Fibroblast of pulmonary artery (primary cell): ENCODE measurements around the gene TMEM175.
"Not testable (repeated sequence)": the region's sequence is repeated elsewhere in the genome, so short reads cannot be mapped to it uniquely, and the experiment has no call there.

ENCODE experiments used
- DNase-seq: peaks from one replicate; pipeline ENCODE4 v3.0.0-alpha.2; 2010; ENCODE audit warnings: low read depth
- H3K4me3 ChIP-seq: replicated peaks from 2 replicates; pipeline ENCODE4 v1.5.1; 2011; ENCODE audit warnings: low read depth, mild to moderate bottlenecking, control low read depth, low read length, moderate library complexity
- CTCF ChIP-seq: IDR thresholded peaks from 2 replicates; pipeline ENCODE4 v1.5.1; 2011; ENCODE audit warnings: mild to moderate bottlenecking, control low read depth, low read length, inconsistent platforms; ENCODE audit errors: missing control alignments

The TMEM175 gene

GRCh38 chr4:971666-972500 is 39.6 kb downstream of the TMEM175 start:
- DNase-seq, result no peak
- no peak for TF ChIP-seq CTCF

GRCh38 chr4:972651-973424 is 40.6 kb downstream of the TMEM175 start:
- H3K4me3 ChIP-seq, result peak overlapping the region; percentile 64
- TF ChIP-seq CTCF, result no peak
- peak; percentile 16 for DNase-seq

More at GRCh38 chr4:971666-972500, 39.6 kb downstream of the TMEM175 start:
- H3K4me3 ChIP-seq, result peak overlapping the region; percentile 64

- no peak for TF ChIP-seq CTCF
- peak; percentile 84 for DNase-seq
- H3K4me3 ChIP-seq, result peak within 1 kb of the TSS; percentile 64
These were observed 41.5 kb downstream of the TMEM175 start, which contains the start of gene DGKQ for GRCh38 chr4:973431-974397. TSS of gene DGKQ (minus strand) at chr4:973569. CDS start at chr4:973482, 87 bp downstream.

GRCh38 chr4:974668-975067 is 42.4 kb downstream of the TMEM175 start:
- no peak overlapping the region for H3K4me3 ChIP-seq
- DNase-seq, result no peak
- no peak for TF ChIP-seq CTCF

- not testable (repeated sequence) for DNase-seq, H3K4me3 ChIP-seq
These were observed 43.8 kb downstream of the TMEM175 start for GRCh38 chr4:976016-976415.

GRCh38 chr4:978957-979701 is 46.9 kb downstream of the TMEM175 start:
- TF ChIP-seq CTCF, result no peak
- peak; percentile 70 for DNase-seq
- no peak overlapping the region for H3K4me3 ChIP-seq
